Measurements from ENCODE around the gene ALPP.
"Not testable (repeated sequence)": the region's sequence is repeated elsewhere in the genome, so short reads cannot be mapped to it uniquely, and the experiment has no call there.

ALPP gene

DNA sequence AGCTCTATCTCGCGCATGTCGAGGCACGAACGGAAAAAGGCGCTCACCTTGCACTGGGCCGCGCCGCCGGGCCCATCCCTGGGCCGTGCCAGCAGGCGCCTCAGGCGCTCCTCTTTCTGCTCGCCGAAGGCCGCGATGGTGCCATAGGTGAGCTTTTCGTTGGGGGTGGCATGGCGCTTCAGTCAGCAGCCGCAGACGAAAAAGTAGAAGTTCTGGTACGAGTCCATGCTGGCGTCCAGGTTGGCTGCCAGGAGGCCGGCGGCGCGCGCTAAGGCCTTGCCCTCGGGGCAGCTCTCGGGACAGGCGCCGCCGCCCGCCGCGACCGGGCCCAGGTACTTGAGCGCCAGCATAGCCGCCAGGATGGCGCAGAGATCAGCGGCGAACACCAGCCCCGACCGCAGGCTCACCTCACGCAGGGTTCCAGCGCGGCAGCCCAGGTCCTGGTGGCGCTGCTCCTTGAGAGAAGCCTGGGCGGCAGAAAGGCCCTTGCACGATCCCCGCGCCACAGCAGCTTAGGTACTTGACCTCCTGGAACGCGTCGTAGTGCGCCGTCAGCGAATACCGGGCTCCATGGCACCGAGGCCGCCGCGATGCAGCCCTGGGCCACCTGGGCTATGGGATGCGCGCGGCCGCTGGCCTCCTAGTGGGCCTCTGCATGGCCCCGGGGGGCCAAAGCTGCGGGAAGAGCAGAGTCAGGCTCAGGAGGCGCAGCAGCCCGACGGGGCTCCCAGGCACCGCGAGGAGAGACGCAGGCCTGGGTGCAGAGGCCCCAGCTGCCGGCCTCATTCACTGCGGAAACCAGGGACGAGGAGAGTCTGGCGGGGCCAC, 40.9 kb downstream of the ALPP start:
- peaks cover 2% of the 10 kb centered on the region; the same call in 1 of the 2 replicates for H3K9me3 ChIP-seq
- peaks cover 17% of the 10 kb centered on the region for H3K4me1 ChIP-seq
- in situ Hi-C loops (cut with MboI; ENCODE audit: low sequenced_read_pairs), result no loop called here
- no peak overlapping the region for H3K4me3 ChIP-seq
- H3K36me3 ChIP-seq (replicated peaks), result no peaks in the 10 kb centered on the region
- H3K27me3 ChIP-seq (ENCODE audit: low read depth), result no peaks in the 10 kb centered on the region
- no peak for DNase-seq (ENCODE audit: low spot score in 2 of 2)

DNA sequence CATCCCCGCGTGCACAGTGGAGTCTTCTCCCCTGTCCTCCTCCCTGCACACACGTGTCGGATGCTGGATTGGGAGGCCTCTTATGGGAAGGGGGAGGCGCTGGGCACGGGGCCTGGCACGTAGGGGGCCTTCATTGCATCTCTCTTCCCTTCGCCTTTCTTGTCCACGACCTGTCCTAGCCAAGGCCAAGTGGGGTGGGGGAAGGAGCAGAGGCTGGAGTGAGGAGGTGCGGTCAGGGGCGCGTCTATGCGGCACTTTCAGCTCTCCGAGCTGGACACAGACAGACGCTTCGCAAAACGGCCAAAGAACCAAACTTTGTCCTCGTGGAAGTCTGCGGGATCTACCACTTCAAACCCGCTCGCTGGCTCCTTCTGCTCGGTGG, 41.5 kb downstream of the ALPP start:
- H3K4me3 ChIP-seq, result no peak overlapping the region
- peaks cover 2% of the 10 kb centered on the region; the same call in 1 of the 2 replicates for H3K9me3 ChIP-seq
- H3K36me3 ChIP-seq (replicated peaks), result no peaks in the 10 kb centered on the region
- peaks cover 18% of the 10 kb centered on the region for H3K4me1 ChIP-seq
- in situ Hi-C loops (cut with MboI; ENCODE audit: low sequenced_read_pairs), result no loop called here
- no peak for DNase-seq (ENCODE audit: low spot score in 2 of 2)
- no peaks in the 10 kb centered on the region for H3K27me3 ChIP-seq (ENCODE audit: low read depth)

DNA sequence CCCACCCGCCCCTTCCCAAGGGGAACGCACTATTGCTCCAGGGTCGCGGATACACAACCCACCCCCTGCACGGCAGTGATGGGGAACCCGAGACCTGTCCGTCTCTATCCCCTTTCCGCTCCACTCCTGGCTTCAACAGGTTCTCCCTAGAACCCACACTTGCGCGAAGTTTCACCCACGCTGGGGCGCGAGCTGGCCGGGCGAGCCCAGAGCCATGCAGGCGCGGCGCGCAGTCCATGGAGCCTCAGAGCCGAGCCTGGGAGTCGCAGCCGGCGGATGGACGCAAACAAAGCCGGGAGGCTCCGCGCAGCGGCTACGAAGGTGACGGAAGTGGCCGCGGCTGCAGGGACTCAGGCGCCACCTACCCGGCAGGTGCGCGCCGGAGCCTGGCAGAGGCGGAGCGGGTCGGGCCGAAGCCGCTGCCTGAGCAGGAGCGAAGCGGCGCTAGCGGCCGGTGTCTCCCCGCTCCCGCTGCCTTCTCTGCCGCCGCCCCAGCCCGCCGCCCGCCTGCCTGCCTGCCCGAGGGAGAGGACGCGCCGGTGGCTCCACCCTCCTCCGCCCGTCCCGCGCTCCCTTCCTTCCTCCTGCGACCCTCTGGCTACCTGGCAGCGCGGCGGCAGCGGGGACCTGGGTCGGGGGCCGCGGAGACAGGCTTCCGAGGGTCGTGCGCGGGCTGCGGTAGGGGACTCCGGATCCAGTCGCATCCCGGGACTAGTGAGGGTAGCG, 42.1 kb downstream of the ALPP start:
- H3K9me3 ChIP-seq, result peaks cover 2% of the 10 kb centered on the region; the same call in 1 of the 2 replicates
- no peaks in the 10 kb centered on the region for H3K27me3 ChIP-seq (ENCODE audit: low read depth)
- in situ Hi-C loops (cut with MboI; ENCODE audit: low sequenced_read_pairs), result no loop called here
- H3K36me3 ChIP-seq (replicated peaks), result no peaks in the 10 kb centered on the region
- no peak overlapping the region for H3K4me3 ChIP-seq
- no peak for DNase-seq (ENCODE audit: low spot score in 2 of 2)
- peaks cover 22% of the 10 kb centered on the region for H3K4me1 ChIP-seq

DNA sequence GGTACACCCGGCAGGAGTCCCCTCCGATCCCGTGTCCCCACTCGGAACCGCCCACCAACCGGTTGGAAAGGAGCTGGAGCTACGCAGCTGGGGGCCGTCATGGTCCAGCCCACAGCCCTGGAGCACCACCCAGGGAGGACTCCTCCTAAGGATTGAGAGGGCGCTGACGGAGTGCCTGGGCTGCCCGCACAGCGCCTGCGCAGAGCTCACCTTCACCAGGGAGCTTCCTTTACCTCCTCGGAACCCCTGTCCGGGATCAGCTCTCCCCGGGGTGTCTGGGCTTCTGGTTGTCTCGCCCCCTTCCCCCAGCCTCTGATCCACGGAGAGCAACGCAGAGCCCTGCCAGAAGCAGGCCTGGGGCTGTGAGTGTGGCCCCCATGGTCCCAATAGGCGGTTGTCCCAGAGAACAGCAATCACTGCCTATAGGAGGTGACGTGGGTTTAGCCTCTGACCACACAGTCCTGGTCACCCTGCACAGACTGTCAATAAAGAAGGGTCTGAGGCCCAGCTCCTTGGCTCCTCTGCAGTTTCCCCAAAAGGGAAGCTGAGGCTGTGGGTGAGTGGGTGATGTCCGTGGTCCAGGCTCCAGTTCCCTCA, 42.7 kb downstream of the ALPP start:
- no peak for DNase-seq (ENCODE audit: low spot score in 2 of 2)
- Histone ChIP-seq H3K27me3 (ENCODE audit: low read depth) (no peaks in the 10 kb centered on the region), H3K4me3 (no peak overlapping the region), H3K36me3 (replicated peaks) (no peaks in the 10 kb centered on the region), H3K9me3 (peaks cover 2% of the 10 kb centered on the region; the same call in 1 of the 2 replicates), H3K4me1 (peaks cover 22% of the 10 kb centered on the region)
- in situ Hi-C loops (cut with MboI; ENCODE audit: low sequenced_read_pairs), result no loop called here

DNA sequence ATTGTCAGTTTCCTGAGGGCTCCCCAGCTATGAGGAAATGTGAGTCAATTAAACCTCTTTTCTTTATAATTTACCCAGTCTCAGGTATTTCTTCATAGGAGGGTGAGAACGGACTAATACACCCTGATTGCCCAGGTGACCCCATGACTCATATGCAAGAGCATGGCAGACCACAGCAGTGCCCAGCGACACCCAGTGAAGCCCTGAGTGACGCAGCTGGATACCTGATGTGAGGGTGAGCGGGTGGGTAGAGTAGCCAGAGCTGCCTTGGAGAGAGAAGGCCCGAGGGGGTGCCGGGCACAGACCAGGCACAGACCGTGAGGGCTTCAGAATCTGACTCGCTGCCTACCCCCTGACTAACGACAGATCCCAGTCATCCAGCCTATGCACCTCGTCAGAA, 43.5 kb downstream of the ALPP start:
- Histone ChIP-seq H3K9me3 (peaks cover 2% of the 10 kb centered on the region; the same call in 1 of the 2 replicates), H3K36me3 (replicated peaks) (no peaks in the 10 kb centered on the region), H3K4me3 (no peak overlapping the region), H3K27me3 (ENCODE audit: low read depth) (no peaks in the 10 kb centered on the region), H3K4me1 (peaks cover 22% of the 10 kb centered on the region)
- DNase-seq (ENCODE audit: low spot score in 2 of 2), result no peak
- in situ Hi-C loops (cut with MboI; ENCODE audit: low sequenced_read_pairs), result no loop called here

DNA sequence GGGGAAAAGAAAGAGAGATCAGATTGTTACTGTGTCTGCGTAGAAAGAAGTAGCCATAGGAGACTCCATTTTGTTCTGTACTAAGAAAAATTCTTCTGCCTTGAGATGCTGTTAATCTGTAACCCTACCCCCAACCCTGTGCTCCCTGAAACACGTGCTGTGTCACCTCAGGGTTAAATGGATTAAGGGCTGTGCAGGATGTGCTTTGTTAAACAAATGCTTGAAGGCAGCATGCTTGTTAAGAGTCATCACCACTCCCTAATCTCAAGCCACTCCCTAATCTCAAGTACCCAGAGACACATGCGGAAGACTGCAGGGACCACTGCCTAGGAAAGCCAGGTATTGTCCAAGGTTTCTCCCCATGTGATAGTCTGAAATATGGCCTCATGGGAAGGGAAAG, 44.4 kb downstream of the ALPP start:
- DNase-seq (ENCODE audit: low spot score in 2 of 2), result peak; percentile 65 to 72
- H3K4me3 ChIP-seq; H3K9me3 ChIP-seq; in situ Hi-C loops (cut with MboI; ENCODE audit: low sequenced_read_pairs); H3K27me3 ChIP-seq (ENCODE audit: low read depth); H3K36me3 ChIP-seq (replicated peaks): not testable (repeated sequence)
- peaks cover 22% of the 10 kb centered on the region for H3K4me1 ChIP-seq

DNA sequence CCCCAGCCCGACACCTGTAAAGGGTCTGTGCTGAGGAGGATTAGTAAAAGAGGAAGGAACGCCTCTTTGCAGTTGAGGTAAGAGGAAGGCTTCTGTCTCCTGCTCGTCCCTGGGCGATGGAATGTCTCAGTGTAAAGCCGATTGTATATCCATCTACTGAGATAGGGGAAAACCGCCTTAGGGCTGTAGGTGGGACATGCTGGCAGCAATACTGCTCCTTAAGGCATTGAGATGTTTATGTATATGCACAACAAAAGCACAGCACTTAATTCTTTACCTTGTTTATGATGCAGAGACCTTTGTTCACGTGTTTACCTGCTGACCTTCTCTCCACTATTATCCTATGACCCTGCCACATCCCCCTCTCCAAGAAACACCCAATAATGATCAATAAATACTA, 44.9 kb downstream of the ALPP start:
- H3K9me3 ChIP-seq; in situ Hi-C loops (cut with MboI; ENCODE audit: low sequenced_read_pairs); H3K4me3 ChIP-seq; H3K27me3 ChIP-seq (ENCODE audit: low read depth); H3K36me3 ChIP-seq (replicated peaks): not testable (repeated sequence)
- DNase-seq (ENCODE audit: low spot score in 2 of 2), result peak; percentile 38 to 72
- peaks cover 22% of the 10 kb centered on the region for H3K4me1 ChIP-seq

DNA sequence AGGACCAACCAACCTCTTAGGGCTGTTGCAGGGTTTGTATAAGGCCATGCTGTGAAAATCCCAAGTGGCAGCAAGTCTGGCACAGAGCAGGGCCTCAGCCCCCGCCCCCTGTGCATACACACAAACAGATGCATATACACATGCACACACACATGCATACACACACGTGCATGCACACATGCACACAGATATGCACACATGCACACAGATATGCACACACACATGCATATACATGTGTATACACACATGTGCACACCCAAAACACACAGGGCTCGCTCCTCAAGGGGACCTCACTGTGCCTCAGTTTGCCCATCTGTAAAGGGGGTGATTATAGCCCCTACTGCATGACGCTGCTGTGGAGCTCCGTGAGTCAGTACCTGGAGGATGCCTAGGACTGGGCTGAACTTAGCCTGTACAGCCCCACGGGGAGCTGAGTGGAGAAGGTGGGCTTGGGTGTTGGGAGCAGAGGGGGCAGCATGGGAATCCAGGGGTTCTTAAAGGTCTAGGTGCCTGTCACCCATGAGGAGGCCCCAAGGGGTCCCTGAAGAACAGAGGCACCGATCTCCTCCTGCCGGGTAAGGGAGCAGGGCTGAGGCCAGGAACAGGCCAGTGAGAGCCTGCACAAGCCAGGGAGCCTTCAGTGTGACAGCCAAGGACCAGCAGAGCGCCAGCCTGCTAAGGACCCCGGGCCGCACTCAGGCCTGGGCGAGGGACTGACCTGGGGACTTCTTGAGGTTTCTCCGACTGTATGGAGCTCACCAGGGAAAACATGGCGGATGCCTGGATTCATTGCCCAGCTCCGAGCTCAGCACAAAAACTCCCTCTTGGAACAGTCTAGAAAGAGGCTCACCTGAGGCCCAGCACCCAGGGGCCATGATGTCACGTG, 53.4 kb downstream of the ALPP start:
- DNase-seq (ENCODE audit: low spot score in 2 of 2), result no peak
- Histone ChIP-seq H3K27me3 (ENCODE audit: low read depth) (no peaks in the 10 kb centered on the region), H3K9me3 (no peaks in the 10 kb centered on the region), H3K36me3 (replicated peaks) (no peaks in the 10 kb centered on the region), H3K4me3 (no peak overlapping the region), H3K4me1 (no peaks in the 10 kb centered on the region)
- in situ Hi-C loops (cut with MboI; ENCODE audit: low sequenced_read_pairs), result loop anchor here (5.0 kb wide), 1 partner anchor 90 kb away; no protein-coding TSS in a partner anchor
